ENCODE results near the gene BCAS3.

Gene BCAS3

DNA sequence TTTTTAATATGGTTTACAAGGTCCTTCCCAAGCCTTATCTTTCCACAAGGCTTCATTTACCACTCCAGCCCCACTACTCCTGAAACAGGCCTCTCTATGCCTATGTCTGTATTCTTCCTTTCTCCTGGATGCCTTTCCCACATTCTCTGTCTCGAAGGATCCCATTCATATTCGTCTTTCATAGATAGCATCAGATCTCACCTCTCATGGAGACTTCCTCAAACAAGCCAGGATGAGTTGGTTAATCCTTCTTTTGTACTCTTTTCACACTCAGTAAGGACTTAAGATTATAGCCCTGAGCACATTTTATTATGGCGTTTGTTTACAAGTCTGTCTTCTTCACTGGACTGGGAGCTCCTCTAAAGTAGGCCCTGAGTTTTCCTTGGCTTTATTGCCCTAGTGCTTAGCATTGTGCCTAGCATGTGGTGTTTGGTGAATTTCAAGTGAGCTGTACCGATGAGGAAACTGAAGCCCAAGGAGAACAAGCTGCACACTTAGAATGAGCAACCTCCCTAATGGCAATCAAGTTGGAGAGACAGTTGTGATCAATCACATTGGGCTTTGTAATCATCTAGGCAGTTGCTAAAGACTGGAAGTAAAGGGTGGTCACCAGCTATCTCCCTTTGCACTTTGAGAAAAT lies 764.6 kb downstream of the BCAS3 start:
- DNase-seq (ENCODE audit: low read depth, low spot score), result no peak

Data from brain pericyte (primary cell).